Measurements from ENCODE around the gene PROKR1.

DNA sequence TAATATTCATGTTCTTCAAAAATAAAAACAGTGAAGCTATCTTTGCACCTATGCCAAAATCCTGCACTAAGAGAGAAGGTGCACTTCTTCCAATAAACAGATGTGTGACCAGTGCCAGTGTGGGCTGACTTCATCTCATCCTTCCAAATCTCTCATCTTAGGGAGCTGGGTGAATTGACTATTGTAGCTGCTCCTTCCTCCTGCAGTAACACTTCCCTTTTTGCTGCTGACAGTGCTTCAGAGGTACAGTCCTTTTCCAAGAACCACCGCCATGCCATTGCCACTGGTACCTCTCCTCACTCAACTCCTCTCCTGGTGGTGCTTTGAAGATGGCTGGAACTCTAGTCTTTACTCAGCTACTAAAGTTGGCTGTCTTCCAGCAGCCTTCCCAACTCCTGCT lies 49.1 kb downstream of the PROKR1 start:
- TF ChIP-seq POLR2A (IDR thresholded peaks at IDR 0.05), result no peak
- TF ChIP-seq, protein P1, sequence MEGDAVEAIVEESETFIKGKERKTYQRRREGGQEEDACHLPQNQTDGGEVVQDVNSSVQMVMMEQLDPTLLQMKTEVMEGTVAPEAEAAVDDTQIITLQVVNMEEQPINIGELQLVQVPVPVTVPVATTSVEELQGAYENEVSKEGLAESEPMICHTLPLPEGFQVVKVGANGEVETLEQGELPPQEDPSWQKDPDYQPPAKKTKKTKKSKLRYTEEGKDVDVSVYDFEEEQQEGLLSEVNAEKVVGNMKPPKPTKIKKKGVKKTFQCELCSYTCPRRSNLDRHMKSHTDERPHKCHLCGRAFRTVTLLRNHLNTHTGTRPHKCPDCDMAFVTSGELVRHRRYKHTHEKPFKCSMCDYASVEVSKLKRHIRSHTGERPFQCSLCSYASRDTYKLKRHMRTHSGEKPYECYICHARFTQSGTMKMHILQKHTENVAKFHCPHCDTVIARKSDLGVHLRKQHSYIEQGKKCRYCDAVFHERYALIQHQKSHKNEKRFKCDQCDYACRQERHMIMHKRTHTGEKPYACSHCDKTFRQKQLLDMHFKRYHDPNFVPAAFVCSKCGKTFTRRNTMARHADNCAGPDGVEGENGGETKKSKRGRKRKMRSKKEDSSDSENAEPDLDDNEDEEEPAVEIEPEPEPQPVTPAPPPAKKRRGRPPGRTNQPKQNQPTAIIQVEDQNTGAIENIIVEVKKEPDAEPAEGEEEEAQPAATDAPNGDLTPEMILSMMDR (IDR thresholded peaks at IDR 0.05), result no peak
